NT2/D1 (cell line): Measurements from ENCODE around the gene RALGDS.

Experiments
- SUZ12 ChIP-seq: IDR thresholded peaks from 2 replicates; pipeline ENCODE4 v1.6.1; 2011; ENCODE audit not compliant: insufficient read length, insufficient read depth; ENCODE audit errors: extremely low read depth
- YY1 ChIP-seq: IDR thresholded peaks from 2 replicates; pipeline ENCODE4 v1.6.1; 2011; ENCODE audit not compliant: insufficient read length, insufficient read depth

GRCh38 chr9:133133681-133134387 is 12.8 kb upstream of the RALGDS start:
- no peak for TF ChIP-seq SUZ12
- no peak for TF ChIP-seq YY1
